ENCODE data around the gene USP22.

GRCh38 chr17:20986767-20987510 lies 55.9 kb downstream of the USP22 start:
- TF ChIP-seq RXRA (IDR thresholded peaks at IDR 0.05) (no peak), TAF1 (conservative IDR thresholded peaks at IDR 0.05) (no peak)

Data from liver (tissue), 2 donors.